Suprapubic skin (tissue), 4 donors: ENCODE results near the gene RNF141.

ENCODE experiments used
- POLR2A ChIP-seq, 2 donors: fragments of 450-650 bp; IDR thresholded peaks; one replicate each; pipeline ENCODE4 v1.6.1; 2017; ENCODE audit warnings: antibody characterized with exemption in 2 of 2, mild to moderate bottlenecking in 2 of 2, moderate library complexity in 2 of 2
- POLR2AphosphoS5 ChIP-seq, 3 donors: sonication (generic); formaldehyde crosslinking; IDR thresholded peaks; one replicate each; pipeline ENCODE4 v1.6.1; 2017; ENCODE audit warnings: antibody characterized with exemption in 3 of 3
- TF ChIP-seq, protein P1 (sequence below), 2 donors: fragments of 200-600 bp in 1 of 2; fragments of 450-650 bp in 1 of 2; sonication (generic) in 1 of 2; IDR thresholded peaks; one replicate each; pipeline ENCODE4 v1.5.1; 2016 to 2019; ENCODE audit warnings: antibody characterized with exemption in 2 of 2, mild to moderate bottlenecking in 1 of 2, moderate library complexity in 1 of 2

DNA sequence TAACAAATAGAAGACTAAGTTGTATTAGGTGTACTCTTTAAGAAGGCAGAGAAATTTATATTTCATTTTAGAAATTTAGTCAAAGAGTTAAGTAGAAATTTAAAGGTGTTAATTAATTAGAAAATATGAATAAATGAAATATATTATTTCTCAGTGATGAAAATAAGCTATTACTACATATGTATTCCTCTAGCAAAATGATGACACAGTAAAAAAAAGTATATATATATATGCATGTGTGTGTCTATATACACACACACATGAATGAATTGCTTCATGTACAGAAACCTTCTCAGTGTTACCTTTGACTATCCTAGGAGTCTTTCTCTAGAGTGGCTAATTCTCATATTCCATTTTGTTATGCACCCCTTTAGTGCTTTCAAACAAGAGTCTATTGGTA lies 7.7 kb downstream of the RNF141 start:
- TF ChIP-seq, protein P1, sequence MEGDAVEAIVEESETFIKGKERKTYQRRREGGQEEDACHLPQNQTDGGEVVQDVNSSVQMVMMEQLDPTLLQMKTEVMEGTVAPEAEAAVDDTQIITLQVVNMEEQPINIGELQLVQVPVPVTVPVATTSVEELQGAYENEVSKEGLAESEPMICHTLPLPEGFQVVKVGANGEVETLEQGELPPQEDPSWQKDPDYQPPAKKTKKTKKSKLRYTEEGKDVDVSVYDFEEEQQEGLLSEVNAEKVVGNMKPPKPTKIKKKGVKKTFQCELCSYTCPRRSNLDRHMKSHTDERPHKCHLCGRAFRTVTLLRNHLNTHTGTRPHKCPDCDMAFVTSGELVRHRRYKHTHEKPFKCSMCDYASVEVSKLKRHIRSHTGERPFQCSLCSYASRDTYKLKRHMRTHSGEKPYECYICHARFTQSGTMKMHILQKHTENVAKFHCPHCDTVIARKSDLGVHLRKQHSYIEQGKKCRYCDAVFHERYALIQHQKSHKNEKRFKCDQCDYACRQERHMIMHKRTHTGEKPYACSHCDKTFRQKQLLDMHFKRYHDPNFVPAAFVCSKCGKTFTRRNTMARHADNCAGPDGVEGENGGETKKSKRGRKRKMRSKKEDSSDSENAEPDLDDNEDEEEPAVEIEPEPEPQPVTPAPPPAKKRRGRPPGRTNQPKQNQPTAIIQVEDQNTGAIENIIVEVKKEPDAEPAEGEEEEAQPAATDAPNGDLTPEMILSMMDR (IDR thresholded peaks at IDR 0.05) = no peak
- TF ChIP-seq POLR2AphosphoS5 (IDR thresholded peaks at IDR 0.05) = no peak
- TF ChIP-seq POLR2A (IDR thresholded peaks at IDR 0.05) = no peak
